NCI-H526 (cell line): ENCODE data around the gene LRRC56.

Experiments used
- DNase-seq, 2 experiments: peaks; one replicate each; lab custom pipeline; 2025; lab: John Stamatoyannopoulos, UW

Gene LRRC56, protein sequence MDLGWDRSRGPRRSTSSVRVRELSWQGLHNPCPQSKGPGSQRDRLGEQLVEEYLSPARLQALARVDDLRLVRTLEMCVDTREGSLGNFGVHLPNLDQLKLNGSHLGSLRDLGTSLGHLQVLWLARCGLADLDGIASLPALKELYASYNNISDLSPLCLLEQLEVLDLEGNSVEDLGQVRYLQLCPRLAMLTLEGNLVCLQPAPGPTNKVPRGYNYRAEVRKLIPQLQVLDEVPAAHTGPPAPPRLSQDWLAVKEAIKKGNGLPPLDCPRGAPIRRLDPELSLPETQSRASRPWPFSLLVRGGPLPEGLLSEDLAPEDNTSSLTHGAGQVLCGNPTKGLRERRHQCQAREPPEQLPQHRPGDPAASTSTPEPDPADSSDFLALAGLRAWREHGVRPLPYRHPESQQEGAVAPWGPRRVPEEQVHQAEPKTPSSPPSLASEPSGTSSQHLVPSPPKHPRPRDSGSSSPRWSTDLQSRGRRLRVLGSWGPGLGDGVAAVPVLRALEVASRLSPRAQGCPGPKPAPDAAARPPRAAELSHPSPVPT

DNA sequence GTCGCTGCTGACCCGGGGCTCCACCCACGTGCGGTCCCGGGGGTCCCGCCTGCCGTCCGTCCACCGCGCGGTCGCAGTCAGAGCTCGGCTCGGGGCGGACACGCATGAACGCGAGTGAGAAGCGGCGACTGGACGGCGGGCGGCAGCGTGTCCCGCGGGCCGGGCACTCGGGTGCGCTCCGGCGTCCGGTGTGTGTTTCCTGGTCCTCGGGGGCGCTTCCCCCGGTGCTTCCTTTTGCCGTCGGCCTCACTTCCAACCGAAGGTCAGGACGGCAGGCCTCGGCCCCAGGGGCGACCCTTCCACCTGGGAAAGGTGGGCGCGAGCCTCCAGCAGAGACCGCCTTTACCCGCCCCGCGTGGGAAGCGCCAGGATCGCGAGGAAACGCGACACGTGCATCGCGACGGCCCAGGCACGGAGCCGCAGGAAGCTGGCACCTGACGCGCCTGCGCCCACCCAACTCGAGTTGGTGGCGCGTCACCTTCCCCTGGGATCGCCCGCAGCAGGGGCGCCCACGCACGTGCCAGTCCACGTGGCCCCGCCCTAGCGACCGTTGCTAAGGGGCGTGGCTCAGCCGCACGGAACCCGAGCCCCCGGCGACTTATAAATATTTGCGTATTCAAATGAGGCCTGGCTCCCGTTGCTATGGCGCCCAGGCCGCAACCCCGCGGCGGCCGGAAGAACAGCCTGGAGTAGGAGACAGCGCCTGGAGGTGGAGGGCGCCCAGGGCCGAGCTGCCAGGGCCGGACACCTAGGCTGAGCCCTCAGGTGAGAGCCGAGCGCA is at the start of gene LRRC56:
TSS of gene LRRC56 (plus strand) at position 687 of the 781 bp plus-strand sequence. CDS start 3,158 bp downstream, outside the sequence.
- peak; percentile 92 to 99 for DNase-seq

DNA sequence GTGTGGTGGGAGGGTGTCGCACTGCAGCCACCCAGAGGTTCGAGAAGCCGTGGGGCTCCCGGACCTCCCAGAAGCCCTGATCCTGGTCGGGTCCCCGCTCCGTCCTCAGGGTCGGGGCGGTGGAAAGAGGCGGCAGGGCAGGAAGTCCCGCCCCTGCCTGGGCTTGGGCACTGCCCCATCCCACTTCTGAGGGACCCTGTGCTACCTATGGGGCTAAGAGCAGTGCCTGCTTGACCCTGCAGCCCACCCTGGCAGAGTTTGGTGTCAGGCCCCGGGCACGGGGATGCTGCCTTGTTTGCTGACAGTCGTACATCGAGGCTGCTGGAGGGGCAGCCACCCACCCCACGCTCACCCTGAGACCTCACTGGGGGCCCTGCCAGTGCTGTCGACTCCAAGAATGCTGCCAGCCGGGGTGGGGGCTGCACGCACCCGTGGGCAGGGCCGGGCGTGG is 49.7 kb upstream of the LRRC56 start:
- no peak for DNase-seq

- DNase-seq: no peak
Observed at GRCh38 chr11:488062-488461, 49.3 kb upstream of the LRRC56 start.

DNA sequence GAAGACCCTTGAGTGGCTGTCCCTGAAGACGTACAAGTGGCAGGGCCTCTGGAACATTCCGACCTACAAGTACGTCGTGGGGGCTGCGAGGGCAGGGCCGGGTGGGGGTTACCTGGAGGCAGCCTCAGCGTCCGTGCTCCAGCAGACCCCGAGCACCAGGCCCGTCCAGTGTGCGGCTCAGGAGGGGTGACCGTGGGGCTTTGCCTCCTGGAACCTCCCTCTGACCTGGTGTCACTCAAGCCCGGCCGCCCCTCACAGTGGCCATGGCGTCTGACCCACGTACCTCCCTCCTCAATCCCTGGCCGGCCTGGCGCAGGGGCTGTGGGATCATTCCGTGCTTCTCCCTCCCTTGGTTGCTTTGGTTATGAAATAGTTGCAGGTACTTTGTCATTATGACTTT is 48.7 kb upstream of the LRRC56 start:
- no peak for DNase-seq

GRCh38 chr11:488992-489391 is 48.3 kb upstream of the LRRC56 start:
- no peak for DNase-seq

DNA sequence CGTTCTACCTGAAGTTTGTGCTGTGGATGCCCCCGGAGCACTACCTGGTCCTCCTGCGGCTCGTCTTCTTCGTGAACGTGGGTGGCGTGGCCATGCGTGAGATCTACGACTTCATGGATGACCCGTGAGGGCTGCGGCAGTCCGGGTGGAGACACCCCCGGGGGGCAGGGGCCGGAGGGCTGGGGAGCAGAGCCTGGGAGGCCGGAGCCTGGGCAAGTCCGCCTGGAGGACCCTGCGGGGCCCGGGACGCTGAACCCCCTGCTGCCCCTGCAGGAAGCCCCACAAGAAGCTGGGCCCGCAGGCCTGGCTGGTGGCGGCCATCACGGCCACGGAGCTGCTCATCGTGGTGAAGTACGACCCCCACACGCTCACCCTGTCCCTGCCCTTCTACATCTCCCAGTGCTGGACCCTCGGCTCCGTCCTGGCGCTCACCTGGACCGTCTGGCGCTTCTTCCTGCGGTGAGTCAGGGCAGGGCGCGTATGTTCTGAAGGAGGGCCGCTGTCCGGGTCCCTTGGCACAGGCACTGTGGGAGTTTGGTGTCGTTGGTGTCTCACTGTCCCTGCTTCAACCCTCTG is 47.6 kb upstream of the LRRC56 start:
- DNase-seq: no peak

DNA sequence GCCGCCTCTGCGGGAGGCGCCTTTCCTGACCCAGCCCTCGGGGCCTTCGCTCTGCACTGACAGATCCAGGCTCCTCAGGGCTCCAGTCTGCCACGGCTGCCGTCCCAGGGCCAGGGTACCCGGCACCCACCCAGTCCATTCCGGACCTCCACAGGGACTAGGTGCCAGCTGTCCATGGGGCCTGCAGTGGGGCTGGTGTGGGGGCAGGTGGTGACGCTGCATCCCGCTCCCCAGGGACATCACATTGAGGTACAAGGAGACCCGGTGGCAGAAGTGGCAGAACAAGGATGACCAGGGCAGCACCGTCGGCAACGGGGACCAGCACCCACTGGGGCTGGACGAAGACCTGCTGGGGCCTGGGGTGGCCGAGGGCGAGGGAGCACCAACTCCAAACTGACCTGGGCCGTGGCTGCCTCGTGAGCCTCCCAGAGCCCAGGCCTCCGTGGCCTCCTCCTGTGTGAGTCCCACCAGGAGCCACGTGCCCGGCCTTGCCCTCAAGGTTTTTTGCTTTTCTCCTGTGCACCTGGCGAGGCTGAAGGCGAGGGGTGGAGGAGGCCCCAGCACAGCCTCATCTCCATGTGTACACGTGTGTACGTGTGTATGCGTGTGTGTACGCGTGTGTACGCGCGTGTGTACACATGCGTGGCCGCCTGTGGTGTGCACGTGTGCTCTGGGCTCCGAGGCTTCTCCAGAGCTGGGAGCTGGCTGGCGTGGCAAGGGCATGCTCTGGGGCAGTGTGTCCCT is 47.0 kb upstream of the LRRC56 start:
- DNase-seq: no peak

- no peak for DNase-seq
Observed at GRCh38 chr11:490930-491260, 46.4 kb upstream of the LRRC56 start.

DNA sequence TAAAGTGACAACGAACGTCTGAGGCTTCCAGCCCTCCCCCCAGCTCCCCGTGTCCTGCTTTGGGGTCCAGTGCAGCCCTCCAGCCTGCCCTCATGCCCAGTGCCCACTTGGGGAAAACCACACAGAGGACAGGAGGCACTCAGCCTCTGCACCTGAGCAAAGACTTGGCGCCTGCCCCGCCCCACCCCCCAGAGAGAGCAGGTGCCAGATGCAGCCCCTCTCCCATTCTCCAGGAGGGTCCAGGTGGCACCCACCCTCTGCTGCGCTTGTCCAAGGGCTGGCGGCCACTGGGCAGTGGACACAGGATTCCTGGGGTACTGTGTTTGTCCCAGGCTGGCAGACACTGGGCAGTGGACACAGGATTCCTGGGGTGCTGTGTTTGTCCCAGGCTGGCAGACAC is 46.0 kb upstream of the LRRC56 start:
- no peak for DNase-seq

- DNase-seq: peak in 1 of 2 experiments; percentile 20
Observed at GRCh38 chr11:492427-493226, 44.7 kb upstream of the LRRC56 start.

GRCh38 chr11:494761-495536 is 42.4 kb upstream of the LRRC56 start:
- DNase-seq: no peak

DNA sequence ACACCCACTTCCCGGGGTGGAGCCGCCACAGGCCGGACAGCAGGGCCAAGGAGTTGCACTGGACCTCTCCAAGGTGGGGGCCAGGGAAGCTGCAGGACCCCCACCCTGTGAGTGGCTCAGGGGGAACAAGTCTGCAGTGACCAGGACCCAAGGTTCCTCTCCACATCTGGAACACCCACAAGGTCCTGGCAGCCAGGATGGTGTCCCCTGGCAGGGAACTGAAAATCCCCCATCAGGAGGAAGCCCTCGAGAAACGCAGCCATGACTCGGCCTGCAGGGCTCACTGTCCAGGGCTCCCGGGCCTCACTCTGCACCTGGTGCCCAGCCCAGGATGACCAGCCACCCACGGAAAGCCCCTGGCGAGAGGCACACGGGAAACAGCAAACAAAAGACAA is 41.8 kb upstream of the LRRC56 start:
- no peak for DNase-seq

- DNase-seq: peak in 1 of 2 experiments; percentile 34
Observed at GRCh38 chr11:496834-497564, 40.3 kb upstream of the LRRC56 start.

- DNase-seq: no peak
Observed at GRCh38 chr11:497565-498296, 39.6 kb upstream of the LRRC56 start.

GRCh38 chr11:498297-499181 is 38.8 kb upstream of the LRRC56 start:
- no peak for DNase-seq

GRCh38 chr11:499201-500076 is 37.9 kb upstream of the LRRC56 start:
- no peak for DNase-seq
